GM12875 (cell line): Measurements from ENCODE around the gene MCM8.

Source experiments
- H3K4me3 ChIP-seq: one replicate; pipeline ENCODE4 v1.5.1; 2011; ENCODE audit warnings: low read depth, low read length, control low read depth
- CTCF ChIP-seq: IDR thresholded peaks from 2 replicates; pipeline ENCODE4 v1.5.1; 2011; ENCODE audit warnings: low read depth, mild to moderate bottlenecking, control low read depth, inconsistent platforms, low read length, moderate library complexity, borderline replicate concordance; ENCODE audit not compliant: insufficient read depth

MCM8 gene

DNA sequence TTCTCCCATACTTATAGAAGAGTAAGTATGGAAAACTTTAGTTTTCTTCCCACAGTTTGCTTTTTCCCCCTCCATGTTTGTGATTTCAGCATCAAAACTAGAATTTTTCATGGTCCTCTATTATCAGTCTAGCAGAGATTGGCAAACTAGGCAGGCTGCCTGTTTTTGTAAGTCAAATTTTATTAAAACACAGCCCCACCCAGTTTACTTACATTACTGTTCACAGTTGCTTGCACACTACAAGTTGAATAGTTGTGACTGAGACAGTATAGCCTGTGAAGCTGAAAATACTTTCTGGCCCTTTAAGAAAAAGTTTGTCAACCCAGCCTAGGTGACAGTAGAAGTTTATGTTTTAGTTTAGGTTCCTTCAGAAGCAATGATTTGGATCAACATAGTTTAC lies 19.5 kb downstream of the MCM8 start:
- TF ChIP-seq CTCF, result no peak
- no peak overlapping the region for H3K4me3 ChIP-seq

GRCh38 chr20:5970381-5970780 lies 19.9 kb downstream of the MCM8 start:
- no peak for TF ChIP-seq CTCF
- H3K4me3 ChIP-seq, result no peak overlapping the region

GRCh38 chr20:5971203-5971602 lies 20.8 kb downstream of the MCM8 start:
- TF ChIP-seq CTCF, result no peak
- H3K4me3 ChIP-seq, result no peak overlapping the region

- no peak overlapping the region for H3K4me3 ChIP-seq
- TF ChIP-seq CTCF, result no peak
Measured at GRCh38 chr20:5973172-5973571, 22.7 kb downstream of the MCM8 start.

DNA sequence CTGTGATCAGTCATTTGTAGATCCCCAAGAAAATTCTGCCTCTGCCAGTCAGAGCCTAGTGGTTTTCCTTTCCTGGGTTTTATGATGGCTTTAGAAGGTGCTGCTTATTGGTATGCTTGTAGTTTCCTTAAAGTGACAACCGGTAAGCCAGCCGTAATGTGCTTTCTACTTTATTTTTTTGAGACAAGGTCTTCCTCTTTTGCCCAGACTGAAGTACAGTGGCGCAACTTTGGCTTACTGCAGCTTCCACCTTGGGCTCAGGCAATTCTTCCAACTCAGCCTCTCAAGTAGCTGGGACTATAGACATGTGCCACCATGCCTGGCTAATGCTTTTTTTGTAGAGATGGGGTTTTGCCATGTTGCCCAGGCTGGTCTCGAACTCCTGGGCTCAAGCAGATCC lies 23.5 kb downstream of the MCM8 start:
- no peak for TF ChIP-seq CTCF

GRCh38 chr20:5974531-5974930 lies 24.1 kb downstream of the MCM8 start:
- H3K4me3 ChIP-seq, result no peak overlapping the region
- no peak for TF ChIP-seq CTCF

More for the DNA sequence above, 23.5 kb downstream of the MCM8 start:
- no peak overlapping the region for H3K4me3 ChIP-seq

- TF ChIP-seq CTCF, result no peak
Measured at GRCh38 chr20:5975778-5976177, 25.3 kb downstream of the MCM8 start.

More at GRCh38 chr20:5975778-5976177, 25.3 kb downstream of the MCM8 start:
- no peak overlapping the region for H3K4me3 ChIP-seq
